IMR-90 (cell line): ENCODE data around the gene TESK2. TPM values are rescaled to one million over a fixed set of nuclear protein-coding genes. Genes with fewer than 3 reads are reported as not detected.
A peak's percentile ranks its signal among the peaks of the same experiment; 100 is the strongest.

Experiments
- ATAC-seq: fragments of 200-7000 bp; cut with Tn5 transposase; 2 replicates; pipeline ENCODE4 v1.9.1; 2020; ENCODE audit warnings: low read depth, mild to moderate bottlenecking, moderate library complexity
- BruUV-seq: library from RNA; stranded (reverse); fragments of 400-500 nt; replicated peaks from 2 replicates; lab custom pipeline; 2021; lab: Mats Ljungman, UMichigan
- CTCF ChIA-PET: fragments of 300-600 bp; formaldehyde crosslinking; extraction: SDS; loops from one replicate; lab custom pipeline; 2021; ENCODE audit warnings: antibody characterized with exemption; lab: Yijun Ruan, JAX
- POLR2A ChIA-PET: fragments of 300-600 bp; sonication (Branson Sonifier 250); formaldehyde crosslinking; loops from one replicate; lab custom pipeline; 2022; ENCODE audit warnings: antibody characterized with exemption; ENCODE audit not compliant: unreplicated experiment; lab: Charles Lee
- DNase-seq: peaks from one replicate; pipeline ENCODE4 v3.0.0; 2013
- H2AFZ ChIP-seq: replicated peaks from 2 replicates; pipeline ENCODE3; 2013; ENCODE audit warnings: low read length, mild to moderate bottlenecking; ENCODE audit not compliant: poor library complexity
- H2AK5ac ChIP-seq: 2 replicates; pipeline ENCODE4 v1.6.1; 2013; ENCODE audit warnings: low read depth, low read length, inconsistent platforms
- H2AK9ac ChIP-seq: replicated peaks from 2 replicates; pipeline ENCODE3; 2013; ENCODE audit warnings: mild to moderate bottlenecking, low read depth, low read length, moderate library complexity; ENCODE audit not compliant: poor library complexity
- H2BK120ac ChIP-seq: 2 replicates; pipeline ENCODE4 v1.6.1; 2013; ENCODE audit warnings: low read depth, low read length, inconsistent platforms
- H2BK15ac ChIP-seq: 3 replicates; pipeline ENCODE4 v1.6.1; 2013; ENCODE audit warnings: low read depth, low read length, inconsistent platforms
- H2BK20ac ChIP-seq: 2 replicates; pipeline ENCODE4 v1.6.1; 2013; ENCODE audit warnings: low read depth, mild to moderate bottlenecking, inconsistent platforms, low read length, moderate library complexity
- H2BK5ac ChIP-seq: 2 replicates; pipeline ENCODE4 v1.6.1; 2013; ENCODE audit warnings: mild to moderate bottlenecking, low read depth, low read length, inconsistent platforms; ENCODE audit not compliant: poor library complexity, severe bottlenecking
- H3K14ac ChIP-seq: replicated peaks from 2 replicates; pipeline ENCODE4 v1.6.1; 2013; ENCODE audit warnings: low read depth, low read length, inconsistent platforms
- H3K18ac ChIP-seq: 2 replicates; pipeline ENCODE4 v1.6.1; 2013; ENCODE audit warnings: low read depth, low read length, control low read depth
- H3K23ac ChIP-seq: 2 replicates; pipeline ENCODE4 v1.6.1; 2013; ENCODE audit warnings: low read depth, low read length, inconsistent platforms
- H3K27ac ChIP-seq: 2 replicates; pipeline ENCODE4 v1.5.1; 2013; ENCODE audit warnings: mild to moderate bottlenecking, control low read depth, low read length; ENCODE audit not compliant: insufficient read depth
- H3K27me3 ChIP-seq: 2 replicates; pipeline ENCODE4 v1.6.1; 2013; ENCODE audit warnings: low read length; ENCODE audit not compliant: control insufficient read depth, insufficient read depth
- H3K36me3 ChIP-seq: 2 replicates; pipeline ENCODE4 v1.6.1; 2013; ENCODE audit warnings: low read length, mixed read lengths; ENCODE audit not compliant: control insufficient read depth, insufficient read depth
- H3K4ac ChIP-seq: 2 replicates; pipeline ENCODE4 v1.6.1; 2013; ENCODE audit warnings: low read depth, low read length, inconsistent platforms
- H3K4me1 ChIP-seq: 2 replicates; pipeline ENCODE4 v1.6.1; 2013; ENCODE audit warnings: low read length, mixed read lengths; ENCODE audit not compliant: control insufficient read depth, insufficient read depth
- H3K4me2 ChIP-seq: 2 replicates; pipeline ENCODE4 v1.6.1; 2013; ENCODE audit warnings: low read depth, mild to moderate bottlenecking, control low read depth, low read length, moderate library complexity
- H3K4me3 ChIP-seq: 2 replicates; pipeline ENCODE4 v1.5.1; 2013; ENCODE audit warnings: low read depth, mild to moderate bottlenecking, control low read depth, low read length, moderate library complexity; ENCODE audit not compliant: insufficient read depth
- H3K56ac ChIP-seq: 2 replicates; pipeline ENCODE4 v1.6.1; 2013; ENCODE audit warnings: low read length, inconsistent platforms; ENCODE audit not compliant: insufficient read depth; ENCODE audit errors: extremely low read depth
- H3K79me1 ChIP-seq, 2 experiments: 2 replicates each; pipeline ENCODE4 v1.6.1; 2013; ENCODE audit warnings: low read length in 2 of 2, inconsistent platforms in 1 of 2, low read depth in 1 of 2
- H3K9ac ChIP-seq: 2 replicates; pipeline ENCODE4 v1.6.1; 2013; ENCODE audit warnings: low read depth, low read length, control low read depth
- H3K9me1 ChIP-seq: 2 replicates; pipeline ENCODE4 v1.6.1; 2013; ENCODE audit warnings: low read length, inconsistent platforms; ENCODE audit not compliant: insufficient read depth
- H3K9me3 ChIP-seq: 2 replicates; pipeline ENCODE4 v1.6.1; 2013; ENCODE audit warnings: low read length; ENCODE audit not compliant: control insufficient read depth, insufficient read depth
- H4K20me1 ChIP-seq: 2 replicates; pipeline ENCODE4 v1.6.1; 2013; ENCODE audit warnings: low read length, inconsistent platforms; ENCODE audit not compliant: insufficient read depth
- H4K5ac ChIP-seq: 2 replicates; pipeline ENCODE4 v1.6.1; 2013; ENCODE audit warnings: mild to moderate bottlenecking, low read depth, low read length, control low read depth
- H4K8ac ChIP-seq, 2 experiments: 2 replicates each; pipeline ENCODE4 v1.6.1; 2013; ENCODE audit warnings: low read depth in 2 of 2, low read length in 2 of 2, control low read depth in 1 of 2, inconsistent platforms in 1 of 2
- H4K91ac ChIP-seq: 2 replicates; pipeline ENCODE4 v1.6.1; 2013; ENCODE audit warnings: low read depth, low read length, inconsistent platforms; ENCODE audit not compliant: insufficient read depth
- BHLHE40 ChIP-seq: fragments of 150-350 bp; IDR thresholded peaks from 2 replicates; pipeline ENCODE4 v1.6.1; 2016; ENCODE audit warnings: mild to moderate bottlenecking, low read depth, low read length
- CEBPB ChIP-seq: IDR thresholded peaks from 2 replicates; pipeline ENCODE4 v1.6.1; 2012; ENCODE audit warnings: low read depth, low read length, improper control_type of control experiment
- CHD1 ChIP-seq: IDR thresholded peaks from 2 replicates; pipeline ENCODE4 v1.6.1; 2012; ENCODE audit warnings: low read depth, low read length, improper control_type of control experiment
- ELK1 ChIP-seq: fragments of 150-350 bp; IDR thresholded peaks from 2 replicates; pipeline ENCODE4 v1.6.1; 2016; ENCODE audit warnings: low read depth, mild to moderate bottlenecking, low read length, moderate library complexity, borderline replicate concordance
- FOS ChIP-seq: fragments of 150-350 bp; IDR thresholded peaks from 2 replicates; pipeline ENCODE4 v1.6.1; 2016; ENCODE audit warnings: low read depth, low read length
- MAFK ChIP-seq: IDR thresholded peaks from 2 replicates; pipeline ENCODE4 v1.6.1; 2012; ENCODE audit warnings: low read depth, low read length, improper control_type of control experiment
- MAZ ChIP-seq: IDR thresholded peaks from 2 replicates; pipeline ENCODE4 v1.6.1; 2012; ENCODE audit warnings: low read depth, mild to moderate bottlenecking, low read length, improper control_type of control experiment, moderate library complexity, borderline replicate concordance
- MXI1 ChIP-seq: IDR thresholded peaks from 2 replicates; pipeline ENCODE4 v1.6.1; 2012; ENCODE audit warnings: low read depth, mild to moderate bottlenecking, low read length, moderate library complexity, borderline replicate concordance
- NFE2L2 ChIP-seq: fragments of 150-350 bp; IDR thresholded peaks from 2 replicates; pipeline ENCODE4 v1.6.1; 2016; ENCODE audit warnings: low read depth, mild to moderate bottlenecking, low read length
- POLR2A ChIP-seq: IDR thresholded peaks from 2 replicates; pipeline ENCODE4 v1.6.1; 2012; ENCODE audit warnings: mild to moderate bottlenecking, low read depth, low read length
- RAD21 ChIP-seq: IDR thresholded peaks from 2 replicates; pipeline ENCODE4 v1.6.1; 2012; ENCODE audit warnings: low read length, improper control_type of control experiment
- RCOR1 ChIP-seq: IDR thresholded peaks from 2 replicates; pipeline ENCODE4 v1.6.1; 2012; ENCODE audit warnings: mild to moderate bottlenecking, low read length, improper control_type of control experiment; ENCODE audit not compliant: insufficient replicate concordance
- RFX5 ChIP-seq: IDR thresholded peaks from 2 replicates; pipeline ENCODE4 v1.8.0; 2012; ENCODE audit warnings: low read depth, mild to moderate bottlenecking, low read length, moderate library complexity
- SMC3 ChIP-seq: fragments of 150-350 bp; IDR thresholded peaks from 2 replicates; pipeline ENCODE4 v1.6.1; 2016; ENCODE audit warnings: low read depth, mild to moderate bottlenecking, antibody characterized with exemption, low read length, moderate library complexity
- WGBS, 2 experiments: methylation state at CpG; one replicate each; pipeline versions ENCODE4 v1.1.5 to v1.1.7; 2013; ENCODE audit warnings: missing lambda C conversion rate in 2 of 2; ENCODE audit not compliant: insufficient read length in 1 of 2; ENCODE audit errors: extremely low coverage in 2 of 2; 5-methylcytosine and 5-hydroxymethylcytosine counted together
- dilution Hi-C: fragments of 300-500 bp; cut with HindIII; formaldehyde crosslinking; loops from one replicate; pipeline ENCODE4 v1.14.3; 2018; ENCODE audit warnings: low sequenced_read_pairs; ENCODE audit not compliant: unreplicated experiment
- in situ Hi-C: fragments of 300-500 bp; cut with MboI; formaldehyde crosslinking; loops from 3 replicates; pipeline ENCODE4 v1.14.3; 2019; ENCODE audit warnings: low sequenced_read_pairs, inconsistent platforms, mixed read lengths
- intact Hi-C: fragments of 100-400 bp; cut with micrococcal nuclease; formaldehyde crosslinking; loops from 2 replicates; pipeline ENCODE4 v1.10.0; 2022
- polyA plus RNA-seq, 3 experiments: library from polyadenylated mRNA; depleted of rRNA; stranded (reverse); fragments of >200 nt; gene quantifications; 2 replicates each; pipeline ENCODE4 v1.2.3, GENCODE V29; 2012; ENCODE audit warnings: low replicate concordance in 1 of 3
- total RNA-seq: library from RNA; depleted of rRNA; stranded (reverse); fragments of >200 nt; gene quantifications from 2 replicates; pipeline ENCODE4 v1.2.3, GENCODE V29; 2012
- TF ChIP-seq, protein P1 (sequence below): fragments of 150-350 bp; IDR thresholded peaks from 2 replicates; pipeline ENCODE4 v1.6.1; 2017; ENCODE audit warnings: mild to moderate bottlenecking, antibody characterized with exemption, low read length, low read depth
- TF ChIP-seq, protein P2 (sequence below): conservative IDR thresholded peaks from 2 replicates; pipeline ENCODE4 v1.5.1; 2012; ENCODE audit warnings: mild to moderate bottlenecking, low read depth, low read length, improper control_type of control experiment

The TESK2 gene
- total and polyA plus RNA-seq, 2 of the 4 experiments (the other 2 are of a cell fraction): 0.90 to 1.3 TPM

DNA sequence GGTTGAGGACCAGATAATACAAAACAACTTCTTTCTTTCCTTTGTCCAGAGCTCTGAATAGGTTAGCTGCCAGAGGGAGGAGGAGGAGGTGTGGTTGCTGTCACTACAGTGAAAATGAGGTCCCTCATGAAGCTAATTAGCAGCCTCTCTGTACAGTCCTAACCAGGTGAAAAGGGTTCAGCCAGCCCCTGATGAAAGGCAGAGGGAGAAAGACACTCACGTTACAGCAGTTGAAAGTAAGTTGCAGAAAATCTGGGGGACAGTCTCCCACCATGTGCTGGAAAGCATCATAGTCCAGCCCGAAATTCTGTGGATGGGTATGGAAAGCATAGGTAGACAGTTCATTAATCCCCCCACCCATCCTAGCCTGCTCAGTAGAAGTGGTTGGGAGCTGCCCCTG lies 144.5 kb downstream of the TESK2 start:
- no peak overlapping the region for H4K91ac ChIP-seq
- no peak for ATAC-seq
- 100% methylated on average over 1 of the region's 2 CpGs; no CpG with 5 or more reads in 1 of the 2 experiments for WGBS, 2 experiments
- dilution Hi-C loops: no loop called here
- no peak overlapping the region for H3K4me2 ChIP-seq
- DNase-seq: no peak
- in situ Hi-C loops: loop anchor here (5.0 kb wide), 1 partner anchor 146 kb away; the partner anchor contains the start of gene TESK2
- H2BK120ac ChIP-seq: no peak overlapping the region
- BruUV-seq: no TSS peak
- no peak overlapping the region for H2AFZ ChIP-seq
- H2AK5ac ChIP-seq: peak overlapping the region; percentile 3; the same call in 1 of the 2 replicates
- H3K27ac ChIP-seq: no peak overlapping the region
- H3K9me1 ChIP-seq: peaks cover 15% of the 10 kb centered on the region
- H3K79me1 ChIP-seq: peaks cover 5 to 21% of the 10 kb centered on the region in 2 experiments; a peak in 3 of 4 replicates
- no peak overlapping the region for H3K9ac ChIP-seq
- CTCF ChIA-PET: no interaction called here
- no peak overlapping the region for H2BK15ac ChIP-seq
- H3K18ac ChIP-seq: no peak overlapping the region
- H4K20me1 ChIP-seq: no peaks in the 10 kb centered on the region
- H3K4me1 ChIP-seq: peaks cover 14% of the 10 kb centered on the region
- no peaks in the 10 kb centered on the region for H3K9me3 ChIP-seq
- H2BK20ac ChIP-seq: no peak overlapping the region
- no peaks in the 10 kb centered on the region for H3K27me3 ChIP-seq
- TF ChIP-seq, protein P1, sequence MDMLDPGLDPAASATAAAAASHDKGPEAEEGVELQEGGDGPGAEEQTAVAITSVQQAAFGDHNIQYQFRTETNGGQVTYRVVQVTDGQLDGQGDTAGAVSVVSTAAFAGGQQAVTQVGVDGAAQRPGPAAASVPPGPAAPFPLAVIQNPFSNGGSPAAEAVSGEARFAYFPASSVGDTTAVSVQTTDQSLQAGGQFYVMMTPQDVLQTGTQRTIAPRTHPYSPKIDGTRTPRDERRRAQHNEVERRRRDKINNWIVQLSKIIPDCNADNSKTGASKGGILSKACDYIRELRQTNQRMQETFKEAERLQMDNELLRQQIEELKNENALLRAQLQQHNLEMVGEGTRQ: no peak
- no peak for TF ChIP-seq RCOR1
- TF ChIP-seq, protein P2, sequence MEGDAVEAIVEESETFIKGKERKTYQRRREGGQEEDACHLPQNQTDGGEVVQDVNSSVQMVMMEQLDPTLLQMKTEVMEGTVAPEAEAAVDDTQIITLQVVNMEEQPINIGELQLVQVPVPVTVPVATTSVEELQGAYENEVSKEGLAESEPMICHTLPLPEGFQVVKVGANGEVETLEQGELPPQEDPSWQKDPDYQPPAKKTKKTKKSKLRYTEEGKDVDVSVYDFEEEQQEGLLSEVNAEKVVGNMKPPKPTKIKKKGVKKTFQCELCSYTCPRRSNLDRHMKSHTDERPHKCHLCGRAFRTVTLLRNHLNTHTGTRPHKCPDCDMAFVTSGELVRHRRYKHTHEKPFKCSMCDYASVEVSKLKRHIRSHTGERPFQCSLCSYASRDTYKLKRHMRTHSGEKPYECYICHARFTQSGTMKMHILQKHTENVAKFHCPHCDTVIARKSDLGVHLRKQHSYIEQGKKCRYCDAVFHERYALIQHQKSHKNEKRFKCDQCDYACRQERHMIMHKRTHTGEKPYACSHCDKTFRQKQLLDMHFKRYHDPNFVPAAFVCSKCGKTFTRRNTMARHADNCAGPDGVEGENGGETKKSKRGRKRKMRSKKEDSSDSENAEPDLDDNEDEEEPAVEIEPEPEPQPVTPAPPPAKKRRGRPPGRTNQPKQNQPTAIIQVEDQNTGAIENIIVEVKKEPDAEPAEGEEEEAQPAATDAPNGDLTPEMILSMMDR: no peak
- no peak for TF ChIP-seq ELK1
- TF ChIP-seq RAD21: no peak
- TF ChIP-seq MXI1: no peak
- TF ChIP-seq POLR2A: no peak
- TF ChIP-seq MAZ: no peak
- no peak for TF ChIP-seq NFE2L2
- no peak for TF ChIP-seq FOS
- TF ChIP-seq RFX5: no peak
- no peak for TF ChIP-seq BHLHE40
- TF ChIP-seq MAFK: no peak
- TF ChIP-seq CHD1: no peak
- no peak for TF ChIP-seq SMC3
- no peak for TF ChIP-seq CEBPB
- H3K4me3 ChIP-seq: no peak overlapping the region
- H4K8ac ChIP-seq: no peak overlapping the region
- POLR2A ChIA-PET: no interaction called here
- no peak overlapping the region for H2BK5ac ChIP-seq
- H2AK9ac ChIP-seq: no peak overlapping the region
- H3K56ac ChIP-seq: no peak overlapping the region
- H3K23ac ChIP-seq: no peak overlapping the region
- H3K36me3 ChIP-seq: peaks cover 32% of the 10 kb centered on the region
- intact Hi-C loops: no loop called here
- H4K5ac ChIP-seq: no peak overlapping the region
- H3K4ac ChIP-seq: no peak overlapping the region
- H3K14ac ChIP-seq: no peak overlapping the region
